Keratinocyte (primary cell): ENCODE results near the gene CEACAM19. TPM values are rescaled to one million over a fixed set of nuclear protein-coding genes. Genes with fewer than 3 reads are reported as not detected.

Experiments used
- DNase-seq: peaks from one replicate; pipeline ENCODE4 v3.0.0-alpha.2; 2011; ENCODE audit warnings: low read depth, missing footprints, low spot score
- FAIRE-seq: peaks from 2 replicates; lab custom pipeline; 2011; peaks lifted over from hg19 to GRCh38; lab: Jason Lieb, UNC
- H2AFZ ChIP-seq: 2 replicates; pipeline ENCODE4 v1.6.0; 2012; ENCODE audit warnings: low read length, control low read depth, inconsistent platforms; ENCODE audit not compliant: control insufficient read depth
- H3K27ac ChIP-seq: 2 replicates; pipeline ENCODE4 v1.5.1; 2011; ENCODE audit warnings: low read length; ENCODE audit not compliant: control insufficient read depth, insufficient read depth
- H3K27me3 ChIP-seq: 3 replicates; pipeline ENCODE4 v1.6.0; 2011; ENCODE audit warnings: low read length; ENCODE audit not compliant: control insufficient read depth, insufficient read depth; ENCODE audit errors: extremely low read depth
- H3K36me3 ChIP-seq, 2 experiments: 2 replicates in 1 of 2; 3 replicates in 1 of 2; pipeline ENCODE4 v1.5.1; 2011; ENCODE audit warnings: low read length in 2 of 2, mild to moderate bottlenecking in 1 of 2; ENCODE audit not compliant: control insufficient read depth in 2 of 2, insufficient read depth in 2 of 2; ENCODE audit errors: extremely low read depth in 1 of 2
- H3K4me1 ChIP-seq: 3 replicates; pipeline ENCODE4 v1.5.1; 2011; ENCODE audit warnings: low read length; ENCODE audit not compliant: control insufficient read depth, insufficient read depth; ENCODE audit errors: extremely low read depth
- H3K4me2 ChIP-seq: 3 replicates; pipeline ENCODE4 v1.6.0; 2011; ENCODE audit warnings: low read depth, low read length; ENCODE audit not compliant: control insufficient read depth, insufficient read depth; ENCODE audit errors: extremely low read depth
- H3K4me3 ChIP-seq, 3 experiments: fragments of 200-600 bp in 1 of 3; sonication (generic) in 1 of 3; 2 replicates in 2 of 3; 3 replicates in 1 of 3; pipeline ENCODE4 v1.5.1; 2011 to 2016; ENCODE audit warnings: low read length in 3 of 3, mild to moderate bottlenecking in 3 of 3, control low read depth in 2 of 3, inconsistent platforms in 1 of 3, low read depth in 1 of 3, mixed read lengths in 1 of 3, mixed run types in 1 of 3, moderate library complexity in 1 of 3; ENCODE audit not compliant: control insufficient read depth in 2 of 3, insufficient read depth in 2 of 3; ENCODE audit errors: extremely low read depth in 1 of 3
- H3K79me2 ChIP-seq: 2 replicates; pipeline ENCODE4 v1.6.0; 2012; ENCODE audit warnings: low read length; ENCODE audit not compliant: control insufficient read depth, insufficient read depth
- H3K9ac ChIP-seq: 3 replicates; pipeline ENCODE4 v1.6.0; 2011; ENCODE audit warnings: low read length; ENCODE audit not compliant: control insufficient read depth, insufficient read depth; ENCODE audit errors: extremely low read depth
- H3K9me1 ChIP-seq: 3 replicates; pipeline ENCODE4 v1.6.0; 2011; ENCODE audit warnings: low read length; ENCODE audit not compliant: control insufficient read depth, insufficient read depth; ENCODE audit errors: extremely low read depth
- H3K9me3 ChIP-seq: 2 replicates; pipeline ENCODE4 v1.5.1; 2012; ENCODE audit warnings: low read depth, low read length; ENCODE audit not compliant: control insufficient read depth
- H4K20me1 ChIP-seq: 3 replicates; pipeline ENCODE4 v1.6.0; 2011; ENCODE audit warnings: low read length; ENCODE audit not compliant: control insufficient read depth, insufficient read depth; ENCODE audit errors: extremely low read depth
- EZH2 ChIP-seq: IDR thresholded peaks from one replicate; pipeline ENCODE4 v1.6.1; 2012; ENCODE audit warnings: inconsistent platforms, mild to moderate bottlenecking, low read length, moderate library complexity
- dilution Hi-C: fragments of 300-500 bp; cut with MboI; formaldehyde crosslinking; loops from one replicate; pipeline ENCODE4 v1.7.0; 2020; ENCODE audit warnings: low sequenced_read_pairs; ENCODE audit not compliant: extremely low pct_ligation_motif_present
- polyA plus RNA-seq, 5 experiments: library from polyadenylated mRNA; depleted of rRNA in 3 of 5; stranded (reverse) in 3 of 5; stranded (forward) in 1 of 5; unstranded in 1 of 5; fragments of >200 nt; gene quantifications; 1 replicate in 1 of 5; 2 replicates in 3 of 5; 3 replicates in 1 of 5; pipeline versions ENCODE4 v1.2.1 to v1.2.3, GENCODE V29; 2011 to 2012; ENCODE audit warnings: missing spikeins in 2 of 5, low read depth in 1 of 5, low replicate concordance in 1 of 5
- TF ChIP-seq, protein P1 (sequence below), 3 experiments: IDR thresholded peaks in 1 of 3; conservative IDR thresholded peaks in 1 of 3; optimal IDR thresholded peaks in 1 of 3; 2 replicates in 2 of 3; 3 replicates in 1 of 3; pipeline versions ENCODE3 to v1.5.1; 2011; ENCODE audit warnings: low read length in 3 of 3, mild to moderate bottlenecking in 3 of 3, moderate library complexity in 2 of 3, control low read depth in 1 of 3, inconsistent platforms in 1 of 3; ENCODE audit not compliant: insufficient read depth in 2 of 3; ENCODE audit errors: extremely low read depth in 1 of 3

The CEACAM19 gene
- polyA plus RNA-seq, 1 donor (not counting 4 experiments of a cell fraction or from before 2014, with no cell fraction given): 3.7 TPM

DNA sequence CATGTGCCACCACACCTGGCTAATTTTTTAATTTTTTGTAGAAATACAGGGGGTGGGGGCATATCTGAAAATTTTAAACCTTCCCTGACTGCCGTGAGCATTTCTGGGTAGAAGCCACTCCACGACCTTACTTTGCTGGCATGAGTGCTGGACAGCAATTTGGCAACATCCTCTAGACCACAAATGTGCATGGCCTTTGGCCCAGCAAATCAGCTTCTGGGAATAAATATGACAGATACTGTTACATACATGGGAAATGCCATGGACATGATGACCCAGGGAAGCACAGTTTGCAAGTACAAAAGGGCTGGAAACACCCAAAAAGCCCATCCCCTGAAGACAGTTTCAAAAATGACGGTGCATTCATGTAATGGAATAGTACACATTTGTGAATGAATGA is 30.8 kb upstream of the CEACAM19 start:
- H3K79me2 ChIP-seq: peaks cover 10% of the 10 kb centered on the region
- peaks cover 26% of the 10 kb centered on the region for H3K4me1 ChIP-seq
- no peaks in the 10 kb centered on the region for H3K9me3 ChIP-seq
- dilution Hi-C loops: no loop called here
- FAIRE-seq (no peak), DNase-seq (no peak)
- TF ChIP-seq, protein P1, sequence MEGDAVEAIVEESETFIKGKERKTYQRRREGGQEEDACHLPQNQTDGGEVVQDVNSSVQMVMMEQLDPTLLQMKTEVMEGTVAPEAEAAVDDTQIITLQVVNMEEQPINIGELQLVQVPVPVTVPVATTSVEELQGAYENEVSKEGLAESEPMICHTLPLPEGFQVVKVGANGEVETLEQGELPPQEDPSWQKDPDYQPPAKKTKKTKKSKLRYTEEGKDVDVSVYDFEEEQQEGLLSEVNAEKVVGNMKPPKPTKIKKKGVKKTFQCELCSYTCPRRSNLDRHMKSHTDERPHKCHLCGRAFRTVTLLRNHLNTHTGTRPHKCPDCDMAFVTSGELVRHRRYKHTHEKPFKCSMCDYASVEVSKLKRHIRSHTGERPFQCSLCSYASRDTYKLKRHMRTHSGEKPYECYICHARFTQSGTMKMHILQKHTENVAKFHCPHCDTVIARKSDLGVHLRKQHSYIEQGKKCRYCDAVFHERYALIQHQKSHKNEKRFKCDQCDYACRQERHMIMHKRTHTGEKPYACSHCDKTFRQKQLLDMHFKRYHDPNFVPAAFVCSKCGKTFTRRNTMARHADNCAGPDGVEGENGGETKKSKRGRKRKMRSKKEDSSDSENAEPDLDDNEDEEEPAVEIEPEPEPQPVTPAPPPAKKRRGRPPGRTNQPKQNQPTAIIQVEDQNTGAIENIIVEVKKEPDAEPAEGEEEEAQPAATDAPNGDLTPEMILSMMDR (optimal IDR thresholded peaks at IDR 0.05 in 1 of 3, IDR thresholded peaks at IDR 0.05 in 1 of 3, conservative IDR thresholded peaks at IDR 0.05 in 1 of 3; ENCODE audit: extremely low read depth in 1 of 3, insufficient read depth in 2 of 3, low read length in 3 of 3): no peak
- TF ChIP-seq EZH2: no peak
- H3K4me2 ChIP-seq: no peak overlapping the region
- no peaks in the 10 kb centered on the region for H3K36me3 ChIP-seq
- no peak overlapping the region for H3K4me3 ChIP-seq
- no peaks in the 10 kb centered on the region for H3K9me1 ChIP-seq
- no peaks in the 10 kb centered on the region for H4K20me1 ChIP-seq
- no peaks in the 10 kb centered on the region for H3K27me3 ChIP-seq
- no peak overlapping the region for H3K27ac ChIP-seq
- H2AFZ ChIP-seq: no peak overlapping the region
- H3K9ac ChIP-seq: no peak overlapping the region

DNA sequence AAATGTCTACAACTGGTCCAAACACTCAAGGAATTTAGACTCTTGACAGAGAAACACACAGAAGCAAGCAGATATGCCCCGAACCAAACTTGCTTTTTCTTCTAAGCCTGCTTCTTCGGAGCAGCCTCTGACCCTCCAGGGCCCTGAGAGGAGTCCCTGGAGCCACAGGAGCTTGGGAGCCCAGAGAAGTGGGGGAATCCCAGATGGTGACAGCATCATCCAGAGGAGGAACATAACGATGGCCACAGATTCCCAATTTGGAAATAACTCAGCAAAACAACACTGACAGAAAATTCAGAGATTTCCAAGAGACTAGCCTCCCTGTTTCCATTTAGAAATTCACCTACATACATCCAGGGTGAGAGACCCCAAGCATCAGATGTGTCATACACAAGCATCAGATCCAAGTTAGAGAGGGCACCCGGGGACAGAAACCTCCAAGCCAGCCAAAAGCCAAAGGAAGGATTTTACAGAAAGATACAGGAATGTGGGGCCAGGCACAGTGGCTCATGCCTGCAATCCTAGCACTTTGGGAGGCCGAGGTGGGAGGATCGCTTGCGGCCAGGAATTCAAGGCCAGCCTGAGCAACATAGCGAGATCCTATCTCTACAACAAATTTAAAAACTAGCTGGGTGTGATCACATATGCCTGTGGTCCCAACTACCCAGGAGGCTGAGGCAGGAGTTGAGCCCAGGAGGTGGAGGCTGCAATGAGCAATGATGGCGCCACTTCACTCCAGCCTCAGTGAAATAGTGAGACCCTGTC is 29.6 kb upstream of the CEACAM19 start:
- no peak overlapping the region for H2AFZ ChIP-seq
- FAIRE-seq (no peak), DNase-seq (no peak)
- H3K27me3 ChIP-seq: no peaks in the 10 kb centered on the region
- H3K9me3 ChIP-seq: no peaks in the 10 kb centered on the region
- peaks cover 22% of the 10 kb centered on the region for H3K79me2 ChIP-seq
- dilution Hi-C loops: no loop called here
- H3K4me3 ChIP-seq: no peak overlapping the region
- H3K4me1 ChIP-seq: peaks cover 28% of the 10 kb centered on the region
- TF ChIP-seq EZH2: no peak
- TF ChIP-seq, protein P1 (optimal IDR thresholded peaks at IDR 0.05 in 1 of 3, IDR thresholded peaks at IDR 0.05 in 1 of 3, conservative IDR thresholded peaks at IDR 0.05 in 1 of 3; ENCODE audit: extremely low read depth in 1 of 3, insufficient read depth in 2 of 3, low read length in 3 of 3): no peak
- no peak overlapping the region for H3K4me2 ChIP-seq
- H3K27ac ChIP-seq: no peak overlapping the region
- no peaks in the 10 kb centered on the region for H3K9me1 ChIP-seq
- H4K20me1 ChIP-seq: peaks cover 7% of the 10 kb centered on the region
- H3K9ac ChIP-seq: no peak overlapping the region
- peaks cover 4 to 10% of the 10 kb centered on the region in 2 experiments for H3K36me3 ChIP-seq
